Adrenal gland (tissue), 5 donors: ENCODE data around the gene SIRPD.

Experiments
- CTCF ChIP-seq, 6 experiments: fragments of 450-650 bp in 4 of 6; fragments of 200-600 bp in 2 of 6; sonication (generic) in 1 of 6; IDR thresholded peaks; 1 replicate in 5 of 6; 2 replicates in 1 of 6; pipeline versions ENCODE4 v1.5.1 to v1.8.0; 2016 to 2021; ENCODE audit warnings: antibody characterized with exemption in 6 of 6, mild to moderate bottlenecking in 2 of 6, moderate library complexity in 1 of 6
- POLR2A ChIP-seq, 2 donors: fragments of 450-650 bp; IDR thresholded peaks; one replicate each; pipeline ENCODE4 v1.6.1; 2017; ENCODE audit warnings: antibody characterized with exemption in 2 of 2, mild to moderate bottlenecking in 2 of 2, moderate library complexity in 1 of 2
- donor health status: DM: no; HTN: no; CAD: no.

- TF ChIP-seq CTCF (IDR thresholded peaks at IDR 0.05) (peak in 3 of 6 experiments; percentile 16 to 18 (median 17)), POLR2A (IDR thresholded peaks at IDR 0.05) (no peak)
Measured at GRCh38 chr20:1509237-1509636, 48.3 kb downstream of the SIRPD start.
